Neural crest cell (in vitro differentiated cells): ENCODE data around the gene TPRN. TPM values are rescaled to one million over a fixed set of nuclear protein-coding genes. Genes with fewer than 3 reads are reported as not detected.

ENCODE experiments used
- DNase-seq: peaks from one replicate; pipeline ENCODE4 v3.0.0; 2021; ENCODE audit warnings: low read depth, mixed read lengths, low spot score
- H3K27ac Mint-ChIP-seq: one replicate; pipeline ENCODE4 v1.8.0; 2021; ENCODE audit warnings: mild to moderate bottlenecking, mixed read lengths; ENCODE audit not compliant: unreplicated experiment
- H3K27me3 Mint-ChIP-seq: 2 replicates; pipeline ENCODE4 v1.8.0; 2021; ENCODE audit warnings: low read depth, mild to moderate bottlenecking, mixed read lengths
- H3K36me3 Mint-ChIP-seq: 2 replicates; pipeline ENCODE4 v1.8.0; 2021; ENCODE audit warnings: low read depth, mild to moderate bottlenecking, mixed read lengths
- H3K4me1 Mint-ChIP-seq: 2 replicates; pipeline ENCODE4 v1.8.0; 2021; ENCODE audit warnings: mixed read lengths
- H3K4me3 Mint-ChIP-seq: one replicate; pipeline ENCODE4 v1.8.0; 2021; ENCODE audit warnings: mild to moderate bottlenecking, mixed read lengths
- H3K9me3 Mint-ChIP-seq: 2 replicates; pipeline ENCODE4 v1.8.0; 2021; ENCODE audit warnings: mixed read lengths
- CTCF ChIP-seq: fragments of 200-600 bp; sonication (generic); conservative IDR thresholded peaks from 2 replicates; pipeline ENCODE4 v1.5.0; 2021; ENCODE audit warnings: antibody characterized with exemption, mild to moderate bottlenecking
- total RNA-seq: library from RNA; stranded (reverse); gene quantifications from 2 replicates; pipeline ENCODE4 v1.2.1, GENCODE V29; 2021

TPRN gene
- total RNA-seq, 1 donor from 2014 or later: 25.1 TPM

GRCh38 chr9:137236238-137236935 lies 35.8 kb upstream of the TPRN start:
- peak; percentile 91 for DNase-seq
- H3K36me3 Mint-ChIP-seq: peaks cover 4% of the 10 kb centered on the region
- H3K9me3 Mint-ChIP-seq: no peaks in the 10 kb centered on the region
- H3K4me1 Mint-ChIP-seq: peaks cover 11% of the 10 kb centered on the region
- H3K4me3 Mint-ChIP-seq: no peak overlapping the region
- TF ChIP-seq CTCF: peak; percentile 99
- peaks cover 4% of the 10 kb centered on the region for H3K27me3 Mint-ChIP-seq
- H3K27ac Mint-ChIP-seq: no peak overlapping the region

GRCh38 chr9:137235424-137236237 lies 35.1 kb upstream of the TPRN start:
- H3K4me1 Mint-ChIP-seq: peaks cover 6% of the 10 kb centered on the region
- H3K36me3 Mint-ChIP-seq: no peaks in the 10 kb centered on the region
- H3K9me3 Mint-ChIP-seq: no peaks in the 10 kb centered on the region
- H3K4me3 Mint-ChIP-seq: peak overlapping the region; percentile 69
- DNase-seq: no peak
- no peak overlapping the region for H3K27ac Mint-ChIP-seq
- TF ChIP-seq CTCF: no peak
- no peaks in the 10 kb centered on the region for H3K27me3 Mint-ChIP-seq

DNA sequence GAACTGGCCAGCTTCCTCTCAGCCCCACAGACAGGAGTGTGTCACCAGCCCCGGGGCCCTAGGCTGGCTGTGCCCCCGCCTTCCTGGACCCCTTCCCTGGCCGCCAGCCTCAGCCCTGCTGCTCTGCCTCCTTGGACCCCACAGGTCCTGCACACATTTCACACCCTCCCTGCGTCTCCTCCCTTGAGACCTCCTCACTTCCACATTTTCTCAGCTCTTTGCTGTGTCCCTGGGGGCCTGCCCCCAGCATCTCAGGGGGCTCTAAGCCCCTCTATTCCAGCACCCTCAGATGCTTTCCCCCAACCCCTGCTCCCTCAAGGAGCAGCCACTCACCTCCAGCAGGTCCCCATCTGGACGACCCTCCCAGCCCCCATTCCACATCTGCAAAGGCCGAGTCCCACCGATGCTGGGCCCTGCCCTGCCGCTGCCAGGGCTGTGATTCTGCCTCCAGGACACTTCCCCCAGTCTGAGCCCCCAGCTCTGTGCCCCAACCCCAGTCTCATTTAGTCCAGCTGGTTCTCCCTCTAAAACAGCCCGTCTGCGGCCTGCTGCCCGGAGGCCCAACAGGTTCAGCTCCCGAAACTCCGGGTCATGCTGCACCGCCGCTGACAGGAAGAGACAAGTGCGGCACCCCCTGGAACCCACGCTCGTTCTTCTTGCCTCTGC lies 34.4 kb upstream of the TPRN start:
- Mint-ChIP-seq H3K27ac (no peak overlapping the region), H3K27me3 (no peaks in the 10 kb centered on the region), H3K4me3 (peak overlapping the region; percentile 69), H3K9me3 (no peaks in the 10 kb centered on the region), H3K4me1 (peaks cover 6% of the 10 kb centered on the region), H3K36me3 (no peaks in the 10 kb centered on the region)
- DNase-seq: no peak
- TF ChIP-seq CTCF: no peak

DNA sequence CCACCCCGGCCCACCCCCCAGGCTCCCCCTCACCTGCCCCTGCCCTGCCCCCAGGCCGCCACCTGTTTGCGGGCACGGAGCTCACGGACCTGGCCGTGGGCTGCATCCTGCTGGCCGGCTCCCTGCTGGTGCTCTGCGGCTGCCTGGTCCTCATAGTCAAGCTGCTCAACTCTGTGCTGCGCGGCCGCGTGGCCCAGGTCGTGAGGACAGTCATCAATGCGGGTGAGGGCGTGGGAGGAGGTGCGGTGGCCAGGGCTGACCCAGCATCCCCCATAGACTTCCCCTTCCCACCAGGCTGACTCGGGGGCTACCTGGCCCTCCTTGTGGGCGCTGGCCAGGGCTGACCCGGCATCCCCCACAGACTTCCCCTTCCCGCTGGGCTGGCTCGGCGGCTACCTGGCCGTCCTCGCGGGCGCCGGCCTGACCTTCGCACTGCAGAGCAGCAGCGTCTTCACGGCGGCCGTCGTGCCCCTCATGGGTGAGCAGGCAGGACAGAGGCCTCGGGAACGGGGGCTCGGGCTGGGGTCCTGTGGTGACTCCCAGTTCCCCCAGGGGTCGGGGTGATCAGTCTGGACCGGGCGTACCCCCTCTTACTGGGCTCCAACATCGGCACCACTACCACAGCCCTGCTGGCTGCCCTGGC lies 33.6 kb upstream of the TPRN start:
- H3K4me3 Mint-ChIP-seq: no peak overlapping the region
- TF ChIP-seq CTCF: no peak
- H3K27ac Mint-ChIP-seq: no peak overlapping the region
- H3K36me3 Mint-ChIP-seq: no peaks in the 10 kb centered on the region
- H3K27me3 Mint-ChIP-seq: no peaks in the 10 kb centered on the region
- DNase-seq: no peak
- H3K9me3 Mint-ChIP-seq: no peaks in the 10 kb centered on the region
- H3K4me1 Mint-ChIP-seq: peaks cover 5% of the 10 kb centered on the region
